IPS-18c (cell line): Measurements from ENCODE around the gene TUBG1.
"Not testable (repeated sequence)": the region's sequence is repeated elsewhere in the genome, so short reads cannot be mapped to it uniquely, and the experiment has no call there.

Source experiments
- H3K4me3 ChIP-seq: 2 replicates; pipeline ENCODE4 v1.7.0; 2013; ENCODE audit warnings: low read depth, mild to moderate bottlenecking, low read length, moderate library complexity; ENCODE audit not compliant: insufficient read depth
- H3K9me3 ChIP-seq: one replicate; pipeline ENCODE4 v1.6.1; 2013; ENCODE audit warnings: mild to moderate bottlenecking, low read length, moderate library complexity; ENCODE audit not compliant: control insufficient read depth, insufficient read depth

Gene TUBG1

GRCh38 chr17:42609814-42610801 is 625 bp downstream of the TUBG1 start:
- not testable (repeated sequence) for H3K9me3 ChIP-seq
- H3K4me3 ChIP-seq = peak overlapping the region; percentile 94

DNA sequence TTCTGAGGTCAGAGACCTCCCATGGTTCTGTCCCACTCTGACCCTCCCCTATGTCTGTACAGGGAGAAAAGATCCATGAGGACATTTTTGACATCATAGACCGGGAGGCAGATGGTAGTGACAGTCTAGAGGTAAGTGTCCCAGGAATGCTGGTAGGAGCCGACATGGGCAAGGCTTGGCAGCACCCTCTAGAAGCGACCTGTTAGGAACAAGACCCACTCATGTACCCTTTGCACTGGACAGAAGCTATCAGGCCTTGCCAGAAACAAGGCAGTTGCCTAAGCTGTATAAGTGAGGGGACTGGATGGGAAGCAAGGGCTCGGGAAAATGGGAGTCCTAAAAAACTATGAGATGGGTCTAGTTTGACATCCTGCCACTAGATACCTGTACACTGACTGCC is 2.5 kb downstream of the TUBG1 start:
- Histone ChIP-seq H3K4me3 (no peak overlapping the region), H3K9me3 (no peaks in the 10 kb centered on the region)

DNA sequence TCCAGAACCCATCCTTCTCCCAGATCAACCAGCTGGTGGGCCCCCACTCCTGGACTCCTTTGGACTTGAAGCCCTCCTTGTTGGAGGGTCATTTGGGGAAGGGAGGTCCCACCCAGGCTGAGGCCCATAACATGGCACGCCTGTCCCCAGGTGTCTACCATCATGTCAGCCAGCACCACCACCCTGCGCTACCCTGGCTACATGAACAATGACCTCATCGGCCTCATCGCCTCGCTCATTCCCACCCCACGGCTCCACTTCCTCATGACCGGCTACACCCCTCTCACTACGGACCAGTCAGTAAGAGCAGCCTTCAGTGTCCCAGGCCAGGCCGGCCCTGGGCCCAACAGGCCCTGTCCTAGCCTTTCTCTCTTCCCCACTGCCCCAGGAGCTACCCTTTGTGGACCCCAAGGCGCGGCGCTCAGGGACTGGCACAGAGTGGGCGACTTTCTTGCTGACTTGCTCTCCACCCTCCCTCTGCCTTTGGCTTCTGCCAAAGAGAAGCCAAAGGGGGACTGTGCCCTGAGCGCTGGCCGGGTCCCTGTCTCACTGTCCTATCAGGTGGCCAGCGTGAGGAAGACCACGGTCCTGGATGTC is 4.3 kb downstream of the TUBG1 start:
- Histone ChIP-seq H3K9me3 (no peaks in the 10 kb centered on the region), H3K4me3 (no peak overlapping the region)

DNA sequence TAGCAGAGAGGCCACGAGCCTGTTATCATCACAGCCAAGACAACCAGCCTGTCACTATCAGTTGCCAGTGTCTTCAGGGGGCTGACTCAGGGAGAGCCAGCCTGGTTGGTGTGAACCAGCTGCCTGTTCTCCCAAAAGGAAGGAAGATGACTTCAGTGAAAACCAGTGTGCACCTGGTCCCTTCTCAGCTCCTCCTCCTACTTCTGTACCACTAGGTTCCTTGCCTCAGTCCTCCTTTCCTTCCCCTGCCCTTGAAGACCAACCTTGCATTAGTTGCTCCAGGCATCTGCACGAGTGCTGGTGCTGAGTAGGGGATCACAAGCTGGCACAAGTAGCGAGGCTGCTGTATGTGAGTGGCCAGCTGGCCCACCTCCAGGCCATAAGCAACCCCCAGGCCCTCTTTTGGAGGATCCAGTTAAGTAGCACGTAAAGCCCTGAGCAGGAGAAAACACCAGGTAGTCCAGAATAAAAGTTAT is 8.5 kb downstream of the TUBG1 start:
- no peak overlapping the region for H3K4me3 ChIP-seq
- H3K9me3 ChIP-seq = no peaks in the 10 kb centered on the region

DNA sequence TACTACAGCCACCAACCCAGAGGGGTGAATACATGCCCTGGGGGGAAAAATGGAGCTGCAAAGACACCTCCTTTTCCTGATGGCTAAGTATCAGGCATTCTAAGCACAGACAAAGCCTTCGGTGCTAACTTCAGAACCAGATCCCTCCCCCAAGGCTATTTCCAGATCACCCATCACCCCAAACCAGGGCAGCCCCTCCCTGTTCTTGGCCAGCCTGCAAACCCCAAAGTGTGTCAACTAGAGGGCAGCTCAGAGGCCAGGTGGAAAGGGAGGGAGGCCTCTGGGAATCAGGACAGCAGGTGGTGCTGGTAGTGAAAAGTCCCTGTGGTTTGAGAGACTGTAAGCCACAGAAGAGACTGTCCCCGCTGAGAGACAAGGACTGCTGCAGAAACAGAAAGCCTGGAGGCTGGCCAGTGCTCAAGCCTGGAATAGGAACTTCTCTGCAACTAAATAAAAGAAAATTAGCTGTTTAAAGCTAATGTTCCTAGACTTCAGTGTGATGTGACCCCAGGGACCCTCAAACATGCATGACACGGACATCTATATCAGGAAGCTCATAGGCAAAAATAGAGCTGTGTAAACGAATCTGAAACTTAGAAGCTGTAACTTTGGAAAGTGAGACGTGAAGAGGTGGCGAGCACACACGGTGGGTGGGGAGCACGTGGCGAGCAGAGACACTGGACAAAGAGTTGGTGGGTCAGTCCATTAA is 9.1 kb downstream of the TUBG1 start:
- Histone ChIP-seq H3K4me3 (no peak overlapping the region), H3K9me3 (no peaks in the 10 kb centered on the region)

- H3K4me3 ChIP-seq, H3K9me3 ChIP-seq: not testable (repeated sequence)
Observed at GRCh38 chr17:42621987-42622386, 12.5 kb downstream of the TUBG1 start.

- no peaks in the 10 kb centered on the region for H3K9me3 ChIP-seq
- H3K4me3 ChIP-seq = no peak overlapping the region
Observed at GRCh38 chr17:42623271-42623670, 13.8 kb downstream of the TUBG1 start.

GRCh38 chr17:42623732-42624596 is 14.5 kb downstream of the TUBG1 start:
- H3K4me3 ChIP-seq = no peak overlapping the region
- H3K9me3 ChIP-seq = no peaks in the 10 kb centered on the region

GRCh38 chr17:42627032-42627764 is 17.7 kb downstream of the TUBG1 start:
- not testable (repeated sequence) for H3K4me3 ChIP-seq, H3K9me3 ChIP-seq

GRCh38 chr17:42629411-42630009 is 20.0 kb downstream of the TUBG1 start:
- Histone ChIP-seq H3K9me3 (no peaks in the 10 kb centered on the region), H3K4me3 (no peak overlapping the region)

DNA sequence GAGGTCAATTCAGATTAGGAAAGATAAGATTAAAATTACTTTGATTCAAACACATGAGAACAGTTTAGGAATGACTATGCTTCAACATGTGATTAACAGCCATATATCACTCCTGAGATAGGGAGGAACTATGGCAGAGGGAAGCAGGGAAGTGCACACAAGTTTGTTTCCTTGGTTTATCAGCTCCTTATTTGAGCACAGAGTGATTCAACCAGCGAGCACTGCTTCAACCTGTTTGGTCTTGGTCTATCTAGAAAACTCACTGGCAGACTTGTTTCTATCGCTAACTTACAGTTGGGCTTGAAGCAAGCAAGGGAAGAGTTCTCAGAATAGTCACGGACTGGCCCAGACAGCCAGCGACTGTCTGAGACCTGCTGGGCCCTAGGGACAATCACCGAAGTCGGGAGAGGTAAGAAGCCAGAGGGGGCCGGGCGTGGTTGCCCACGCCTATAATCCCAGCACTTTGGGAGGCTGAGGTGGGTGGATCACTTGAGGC is 23.5 kb downstream of the TUBG1 start:
- H3K4me3 ChIP-seq = no peak overlapping the region

DNA sequence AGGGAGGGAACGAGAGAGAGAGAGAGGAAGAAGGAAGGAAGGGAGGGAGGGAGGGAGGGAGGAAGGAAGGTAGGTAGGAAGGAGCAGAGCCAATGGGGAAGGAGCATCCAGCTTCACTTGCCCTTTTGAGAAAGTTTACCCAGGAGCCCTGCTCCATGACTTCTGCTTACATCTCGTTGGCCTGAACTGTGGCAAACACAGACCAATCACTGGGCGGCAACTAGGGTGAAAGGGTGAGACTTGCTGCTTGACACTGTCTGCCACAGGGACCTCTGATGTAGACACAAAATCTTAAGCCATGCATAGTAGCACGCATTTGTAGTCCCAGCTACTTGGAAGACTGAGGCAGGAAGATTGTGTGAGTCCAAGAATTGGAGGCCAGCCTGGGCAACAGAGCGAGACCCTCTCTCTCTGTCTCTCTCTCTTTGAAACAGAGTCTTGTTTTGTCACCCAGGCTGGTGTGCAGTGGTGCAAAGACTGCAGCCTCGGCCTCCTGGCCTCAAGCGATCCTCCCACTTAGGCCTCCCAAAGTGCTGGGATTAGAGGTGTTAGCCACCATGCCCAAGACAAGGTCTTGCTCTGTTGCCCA is 30.1 kb downstream of the TUBG1 start:
- Histone ChIP-seq H3K4me3 (no peak overlapping the region), H3K9me3 (no peaks in the 10 kb centered on the region)

More for the DNA sequence above, 23.5 kb downstream of the TUBG1 start:
- no peaks in the 10 kb centered on the region for H3K9me3 ChIP-seq

GRCh38 chr17:42640121-42640520 is 30.6 kb downstream of the TUBG1 start:
- Histone ChIP-seq H3K9me3 (no peaks in the 10 kb centered on the region), H3K4me3 (no peak overlapping the region)

DNA sequence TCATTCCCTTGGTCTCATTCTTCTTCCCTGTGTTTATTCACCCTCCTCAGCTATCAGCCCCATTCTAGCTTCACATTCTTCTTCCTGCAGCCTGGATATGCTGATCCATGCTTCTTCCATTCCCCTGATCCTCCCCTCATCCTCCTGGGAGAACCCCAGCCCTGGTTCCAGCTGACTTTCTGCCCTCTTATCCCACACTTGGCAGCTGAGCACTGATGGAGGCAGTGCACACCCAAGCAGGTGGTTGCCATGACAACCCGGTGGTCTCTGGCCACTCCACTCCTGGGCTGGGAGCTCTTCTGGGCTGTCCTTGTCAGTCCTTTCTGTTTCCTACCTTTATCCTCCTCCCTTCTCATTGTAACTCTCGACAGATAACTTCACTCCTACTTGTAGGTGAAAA is 32.9 kb downstream of the TUBG1 start:
- Histone ChIP-seq H3K9me3 (no peaks in the 10 kb centered on the region), H3K4me3 (no peak overlapping the region)

GRCh38 chr17:42647778-42648177 is 38.3 kb downstream of the TUBG1 start:
- no peak overlapping the region for H3K4me3 ChIP-seq

More at GRCh38 chr17:42647778-42648177, 38.3 kb downstream of the TUBG1 start:
- H3K9me3 ChIP-seq = no peaks in the 10 kb centered on the region
